ENCODE data around the gene MACROD2.

Gene MACROD2

DNA sequence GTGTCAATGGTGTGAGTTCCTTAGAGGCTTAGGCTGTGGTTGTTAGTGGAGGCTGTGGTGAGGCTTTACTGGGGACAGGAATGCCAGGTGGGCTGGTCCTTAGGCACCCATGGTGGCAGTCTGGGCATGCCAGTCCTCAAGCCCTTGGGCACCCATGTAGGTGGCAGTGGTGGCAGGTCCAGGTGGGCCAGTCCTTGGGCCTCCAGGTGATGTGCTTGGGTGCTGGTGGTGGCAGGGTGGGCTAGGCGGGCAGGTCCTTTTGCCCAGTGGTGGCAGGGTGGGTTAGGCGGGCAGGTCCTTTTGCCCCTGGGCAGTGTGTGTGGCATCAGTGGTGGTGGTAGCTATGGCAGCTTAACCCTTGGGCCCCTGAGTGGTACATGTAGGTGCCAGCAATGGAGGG lies 208.3 kb downstream of the MACROD2 start:
- no peaks in the 10 kb centered on the region for H3K79me2 ChIP-seq (ENCODE audit: insufficient read depth, low read length)
- no peak overlapping the region for H3K4me2 ChIP-seq (ENCODE audit: low read depth, low read length, poor library complexity, severe bottlenecking)
- no peak overlapping the region for H3K27ac ChIP-seq (ENCODE audit: low read depth, low read length)
- H3K36me3 ChIP-seq (ENCODE audit: low read length): no peaks in the 10 kb centered on the region
- H3K9me2 ChIP-seq (replicated peaks; ENCODE audit: insufficient read depth, low read length): no peaks in the 10 kb centered on the region
- no peak overlapping the region for H2AFZ ChIP-seq (ENCODE audit: low read depth, low read length, severe bottlenecking)
- no peak overlapping the region for H3K4me3 ChIP-seq (ENCODE audit: insufficient read depth, low read length, poor library complexity, severe bottlenecking)
- H3K9ac ChIP-seq (ENCODE audit: low read length): no peak overlapping the region
- no peaks in the 10 kb centered on the region for H3K27me3 ChIP-seq (ENCODE audit: low read length)
- H4K20me1 ChIP-seq (ENCODE audit: low read depth, low read length): no peaks in the 10 kb centered on the region
- TF ChIP-seq, protein P1, sequence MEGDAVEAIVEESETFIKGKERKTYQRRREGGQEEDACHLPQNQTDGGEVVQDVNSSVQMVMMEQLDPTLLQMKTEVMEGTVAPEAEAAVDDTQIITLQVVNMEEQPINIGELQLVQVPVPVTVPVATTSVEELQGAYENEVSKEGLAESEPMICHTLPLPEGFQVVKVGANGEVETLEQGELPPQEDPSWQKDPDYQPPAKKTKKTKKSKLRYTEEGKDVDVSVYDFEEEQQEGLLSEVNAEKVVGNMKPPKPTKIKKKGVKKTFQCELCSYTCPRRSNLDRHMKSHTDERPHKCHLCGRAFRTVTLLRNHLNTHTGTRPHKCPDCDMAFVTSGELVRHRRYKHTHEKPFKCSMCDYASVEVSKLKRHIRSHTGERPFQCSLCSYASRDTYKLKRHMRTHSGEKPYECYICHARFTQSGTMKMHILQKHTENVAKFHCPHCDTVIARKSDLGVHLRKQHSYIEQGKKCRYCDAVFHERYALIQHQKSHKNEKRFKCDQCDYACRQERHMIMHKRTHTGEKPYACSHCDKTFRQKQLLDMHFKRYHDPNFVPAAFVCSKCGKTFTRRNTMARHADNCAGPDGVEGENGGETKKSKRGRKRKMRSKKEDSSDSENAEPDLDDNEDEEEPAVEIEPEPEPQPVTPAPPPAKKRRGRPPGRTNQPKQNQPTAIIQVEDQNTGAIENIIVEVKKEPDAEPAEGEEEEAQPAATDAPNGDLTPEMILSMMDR (IDR thresholded peaks at IDR 0.05; ENCODE audit: insufficient read depth, low read length, poor library complexity, severe bottlenecking): no peak
- no peak for TF ChIP-seq EZH2phosphoT487 (conservative IDR thresholded peaks at IDR 0.05; ENCODE audit: low read length)
- no peaks in the 10 kb centered on the region for H3F3A ChIP-seq (ENCODE audit: insufficient read depth)
- H3K9me3 ChIP-seq (ENCODE audit: insufficient read depth, low read length): no peaks in the 10 kb centered on the region

DNA sequence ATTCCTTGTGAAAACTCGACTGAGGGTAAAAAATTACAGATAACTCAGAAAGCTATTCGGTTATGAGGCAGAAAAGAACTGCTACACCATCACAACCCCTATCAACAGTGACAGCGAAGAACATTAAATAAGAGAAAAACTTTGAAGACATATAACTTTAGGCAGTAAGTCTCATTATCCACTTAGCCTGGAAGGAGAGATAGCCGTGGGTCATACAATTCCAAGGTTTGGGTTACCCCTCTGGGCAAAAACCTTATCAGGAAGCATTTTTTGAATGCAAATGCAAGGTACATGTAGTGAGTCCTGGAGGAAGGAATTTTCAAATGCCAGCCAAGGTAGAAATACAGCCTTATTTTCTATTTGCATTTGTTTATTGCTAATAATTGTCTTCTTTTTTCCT lies 212.3 kb downstream of the MACROD2 start:
- Histone ChIP-seq H3K4me3 (ENCODE audit: insufficient read depth, low read length, poor library complexity, severe bottlenecking) (no peak overlapping the region), H3K27ac (ENCODE audit: low read depth, low read length) (no peak overlapping the region), H2AFZ (ENCODE audit: low read depth, low read length, severe bottlenecking) (no peak overlapping the region), H3K9ac (ENCODE audit: low read length) (no peak overlapping the region), H4K20me1 (ENCODE audit: low read depth, low read length) (no peaks in the 10 kb centered on the region), H3K79me2 (ENCODE audit: insufficient read depth, low read length) (no peaks in the 10 kb centered on the region), H3F3A (ENCODE audit: insufficient read depth) (no peaks in the 10 kb centered on the region), H3K9me3 (ENCODE audit: insufficient read depth, low read length) (no peaks in the 10 kb centered on the region), H3K9me2 (replicated peaks; ENCODE audit: insufficient read depth, low read length) (no peaks in the 10 kb centered on the region), H3K36me3 (ENCODE audit: low read length) (no peaks in the 10 kb centered on the region), H3K27me3 (ENCODE audit: low read length) (no peaks in the 10 kb centered on the region), H3K4me2 (ENCODE audit: low read depth, low read length, poor library complexity, severe bottlenecking) (no peak overlapping the region)
- TF ChIP-seq EZH2phosphoT487 (conservative IDR thresholded peaks at IDR 0.05; ENCODE audit: low read length): no peak
- TF ChIP-seq, protein P1 (IDR thresholded peaks at IDR 0.05; ENCODE audit: insufficient read depth, low read length, poor library complexity, severe bottlenecking): no peak

- no peak overlapping the region for H2AFZ ChIP-seq (ENCODE audit: low read depth, low read length, severe bottlenecking)
- no peaks in the 10 kb centered on the region for H3K9me3 ChIP-seq (ENCODE audit: insufficient read depth, low read length)
Measured at GRCh38 chr20:14208956-14209355, 213.6 kb downstream of the MACROD2 start.

More at GRCh38 chr20:14208956-14209355, 213.6 kb downstream of the MACROD2 start:
- H3K27ac ChIP-seq (ENCODE audit: low read depth, low read length): no peak overlapping the region
- no peaks in the 10 kb centered on the region for H3F3A ChIP-seq (ENCODE audit: insufficient read depth)
- H3K27me3 ChIP-seq (ENCODE audit: low read length): no peaks in the 10 kb centered on the region
- no peak overlapping the region for H3K4me2 ChIP-seq (ENCODE audit: low read depth, low read length, poor library complexity, severe bottlenecking)
- TF ChIP-seq, protein P1 (IDR thresholded peaks at IDR 0.05; ENCODE audit: insufficient read depth, low read length, poor library complexity, severe bottlenecking): no peak
- no peak for TF ChIP-seq EZH2phosphoT487 (conservative IDR thresholded peaks at IDR 0.05; ENCODE audit: low read length)
- H3K9me2 ChIP-seq (replicated peaks; ENCODE audit: insufficient read depth, low read length): no peaks in the 10 kb centered on the region
- no peak overlapping the region for H3K9ac ChIP-seq (ENCODE audit: low read length)
- no peaks in the 10 kb centered on the region for H3K36me3 ChIP-seq (ENCODE audit: low read length)
- H3K79me2 ChIP-seq (ENCODE audit: insufficient read depth, low read length): no peaks in the 10 kb centered on the region
- H3K4me3 ChIP-seq (ENCODE audit: insufficient read depth, low read length, poor library complexity, severe bottlenecking): no peak overlapping the region
- H4K20me1 ChIP-seq (ENCODE audit: low read depth, low read length): no peaks in the 10 kb centered on the region
